Stomach smooth muscle (tissue), 2 donors: ENCODE measurements around the gene ROMO1.
A peak's percentile ranks its signal among the peaks of the same experiment; 100 is the strongest.
"Not testable (repeated sequence)": the region's sequence is repeated elsewhere in the genome, so short reads cannot be mapped to it uniquely, and the experiment has no call there.

Experiments
- H3K27ac ChIP-seq: one replicate; pipeline ENCODE4 v1.7.0; 2013; ENCODE audit warnings: mild to moderate bottlenecking, low read length, inconsistent platforms
- H3K27me3 ChIP-seq, 2 donors: one replicate each; pipeline ENCODE4 v1.7.0; 2013; ENCODE audit warnings: low read length in 2 of 2; ENCODE audit not compliant: insufficient read depth in 2 of 2, control insufficient read depth in 1 of 2
- H3K36me3 ChIP-seq, 2 donors: one replicate each; pipeline ENCODE4 v1.7.0; 2013; ENCODE audit warnings: low read length in 2 of 2; ENCODE audit not compliant: control insufficient read depth in 2 of 2, insufficient read depth in 2 of 2
- H3K4me1 ChIP-seq: one replicate; pipeline ENCODE4 v1.7.0; 2013; ENCODE audit warnings: low read length; ENCODE audit not compliant: control insufficient read depth, insufficient read depth
- H3K4me3 ChIP-seq, 2 donors: one replicate each; pipeline ENCODE4 v1.7.0; 2013; ENCODE audit warnings: low read length in 2 of 2
- H3K9ac ChIP-seq, 2 donors: one replicate each; pipeline ENCODE4 v1.7.0; 2013; ENCODE audit warnings: low read length in 2 of 2, mild to moderate bottlenecking in 1 of 2
- H3K9me3 ChIP-seq, 2 donors: one replicate each; pipeline ENCODE4 v1.7.0; 2013; ENCODE audit warnings: low read length in 2 of 2; ENCODE audit not compliant: control insufficient read depth in 2 of 2
- donor health status: healthy.
- donor health status: Pancreatic carcinoma.

ROMO1 gene

DNA sequence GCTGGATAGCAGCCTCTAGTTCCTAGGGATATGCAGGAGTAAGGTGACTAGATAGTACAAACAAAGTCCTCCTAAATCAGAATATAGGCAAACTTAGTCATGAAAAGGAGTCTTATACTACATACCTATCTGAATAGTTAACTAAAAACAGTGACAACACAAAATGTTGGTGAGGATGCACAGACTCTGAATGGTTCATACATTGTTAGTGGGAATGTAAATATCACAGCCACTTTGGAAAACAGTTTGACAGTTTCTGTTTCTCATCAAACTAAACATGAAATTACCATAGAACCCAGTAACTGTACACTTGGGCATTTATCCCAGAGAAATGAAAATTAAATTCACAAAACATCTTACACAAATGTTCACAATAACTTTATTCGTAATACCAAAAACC is 17.2 kb upstream of the ROMO1 start:
- no peak overlapping the region for H3K4me3 ChIP-seq
- no peaks in the 10 kb centered on the region for H3K9me3 ChIP-seq
- no peak overlapping the region for H3K9ac ChIP-seq
- peak overlapping the region; percentile 50 for H3K27ac ChIP-seq
- no peaks in the 10 kb centered on the region for H3K27me3 ChIP-seq
- peaks cover 4% of the 10 kb centered on the region for H3K4me1 ChIP-seq
- H3K36me3 ChIP-seq, result peaks cover 0 to 3% of the 10 kb centered on the region in 2 donors

DNA sequence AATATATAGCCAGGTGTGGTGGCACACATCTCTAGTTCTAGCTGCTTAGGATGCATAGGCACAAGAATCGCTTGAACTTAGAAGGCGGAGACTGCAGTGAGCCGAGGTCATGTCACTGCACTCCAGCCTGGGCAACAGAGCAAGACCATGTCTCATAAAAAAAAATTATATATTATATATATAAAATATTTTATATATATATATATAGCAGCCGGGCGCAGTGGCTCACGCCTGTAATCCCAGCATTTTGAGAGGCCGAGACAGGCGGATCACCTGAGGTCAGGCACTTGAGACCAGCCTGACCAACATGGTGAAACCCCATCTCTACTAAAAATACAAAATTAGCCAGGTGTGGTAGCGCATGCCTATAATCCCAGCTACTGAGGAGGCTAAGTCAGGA is 13.8 kb upstream of the ROMO1 start:
- not testable (repeated sequence) for H3K9me3 ChIP-seq, H3K9ac ChIP-seq, H3K4me3 ChIP-seq, H3K27ac ChIP-seq, H3K4me1 ChIP-seq, H3K27me3 ChIP-seq
- H3K36me3 ChIP-seq, result peaks cover 5 to 15% of the 10 kb centered on the region in 2 donors

DNA sequence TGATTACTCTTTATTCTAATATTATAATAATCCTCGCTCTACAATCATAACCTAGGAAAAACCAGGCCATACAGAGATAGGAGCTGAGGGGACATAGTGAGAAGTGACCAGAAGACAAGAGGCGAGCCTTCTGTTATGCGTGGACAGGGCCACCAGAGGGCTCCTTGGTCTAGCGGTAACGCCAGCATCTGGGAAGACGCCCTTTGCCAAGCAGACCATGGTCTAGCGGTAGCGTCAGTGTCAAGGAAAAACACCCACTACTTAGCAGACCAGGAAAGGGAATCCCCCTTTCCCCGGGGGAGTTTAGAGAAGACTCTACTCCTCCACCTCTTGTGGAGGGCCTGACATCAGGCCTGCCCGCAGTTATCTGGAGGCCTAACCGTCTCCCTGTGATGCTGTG is 12.3 kb upstream of the ROMO1 start:
- H3K4me3 ChIP-seq, H3K9ac ChIP-seq, H3K27ac ChIP-seq, H3K27me3 ChIP-seq, H3K9me3 ChIP-seq, H3K4me1 ChIP-seq: not testable (repeated sequence)
- H3K36me3 ChIP-seq, result peaks cover 4 to 17% of the 10 kb centered on the region in 2 donors

DNA sequence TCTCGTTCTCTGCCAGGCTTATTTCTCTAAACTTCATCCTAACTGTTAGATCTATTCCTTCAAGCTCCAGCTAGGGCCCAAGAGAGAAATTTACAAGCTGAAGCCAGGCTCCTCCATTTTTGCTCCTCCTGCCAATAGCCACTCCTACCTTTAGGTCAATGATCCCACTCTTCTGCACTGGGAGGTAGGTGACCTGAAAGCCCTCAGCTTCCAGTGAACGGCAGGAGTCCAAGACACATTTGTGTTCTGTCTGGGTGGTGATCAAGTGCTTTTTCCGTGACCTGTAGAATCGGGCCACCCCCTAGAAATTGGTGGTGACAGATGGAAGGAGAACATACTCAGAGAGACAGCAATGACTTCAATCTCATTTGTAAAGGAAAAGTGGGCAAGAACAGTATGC is 8.9 kb upstream of the ROMO1 start:
- H3K9ac ChIP-seq, result no peak overlapping the region
- H3K9me3 ChIP-seq, result no peaks in the 10 kb centered on the region
- peaks cover 7 to 23% of the 10 kb centered on the region in 2 donors for H3K36me3 ChIP-seq
- no peak overlapping the region for H3K27ac ChIP-seq
- no peaks in the 10 kb centered on the region for H3K27me3 ChIP-seq
- no peak overlapping the region for H3K4me3 ChIP-seq
- H3K4me1 ChIP-seq, result no peaks in the 10 kb centered on the region

DNA sequence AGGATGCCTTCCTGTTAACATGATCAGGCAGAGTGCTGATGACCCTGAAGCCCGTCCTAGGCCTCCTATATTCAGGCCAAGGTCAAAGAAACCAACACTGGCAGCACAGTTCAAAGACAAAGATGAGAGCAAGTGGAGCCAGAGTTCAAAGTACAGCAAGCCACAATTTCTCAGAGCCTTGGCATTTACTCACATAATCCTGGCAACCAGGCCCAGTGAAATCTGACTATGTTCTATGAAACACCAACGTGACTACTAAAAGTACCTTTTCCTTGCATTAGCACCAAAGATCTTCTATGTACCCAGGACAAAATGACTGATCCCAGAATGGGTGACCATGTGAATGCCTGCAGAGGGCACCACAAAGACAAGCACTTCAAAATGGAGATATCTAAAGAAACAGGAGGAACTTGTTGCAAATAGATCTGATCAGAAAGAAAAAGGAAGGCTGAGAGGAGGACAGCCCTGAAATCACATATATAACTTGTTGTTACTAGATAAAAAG is 3.9 kb upstream of the ROMO1 start:
- no peaks in the 10 kb centered on the region for H3K27me3 ChIP-seq
- H3K36me3 ChIP-seq, result peaks cover 8 to 15% of the 10 kb centered on the region in 2 donors
- peaks cover 23% of the 10 kb centered on the region for H3K4me1 ChIP-seq
- H3K4me3 ChIP-seq, result no peak overlapping the region
- no peak overlapping the region for H3K27ac ChIP-seq
- no peaks in the 10 kb centered on the region for H3K9me3 ChIP-seq
- no peak overlapping the region for H3K9ac ChIP-seq

DNA sequence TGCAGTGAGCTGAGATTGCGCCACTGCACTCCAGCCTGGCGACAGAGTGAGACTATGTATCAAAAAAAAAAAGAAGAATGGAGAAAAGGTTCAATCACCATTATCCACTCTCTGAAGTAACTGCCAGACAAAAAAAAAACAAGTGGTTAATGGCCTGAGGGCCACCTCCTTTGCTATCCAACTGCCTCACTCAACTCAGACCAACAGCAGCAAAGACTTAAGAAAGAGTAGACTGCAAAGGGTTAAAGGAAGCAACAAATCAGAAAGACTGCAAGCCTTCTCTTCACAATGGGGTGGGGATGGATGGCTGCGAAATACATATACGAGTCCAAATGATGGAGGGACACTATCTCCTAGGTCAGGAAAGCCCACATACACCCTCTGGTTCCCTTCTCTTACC is 3.2 kb upstream of the ROMO1 start:
- Histone ChIP-seq H3K27ac (no peak overlapping the region), H3K4me3 (no peak overlapping the region), H3K27me3 (no peaks in the 10 kb centered on the region), H3K36me3 (peaks cover 6 to 13% of the 10 kb centered on the region in 2 donors), H3K9me3 (no peaks in the 10 kb centered on the region), H3K9ac (no peak overlapping the region), H3K4me1 (peaks cover 23% of the 10 kb centered on the region)

DNA sequence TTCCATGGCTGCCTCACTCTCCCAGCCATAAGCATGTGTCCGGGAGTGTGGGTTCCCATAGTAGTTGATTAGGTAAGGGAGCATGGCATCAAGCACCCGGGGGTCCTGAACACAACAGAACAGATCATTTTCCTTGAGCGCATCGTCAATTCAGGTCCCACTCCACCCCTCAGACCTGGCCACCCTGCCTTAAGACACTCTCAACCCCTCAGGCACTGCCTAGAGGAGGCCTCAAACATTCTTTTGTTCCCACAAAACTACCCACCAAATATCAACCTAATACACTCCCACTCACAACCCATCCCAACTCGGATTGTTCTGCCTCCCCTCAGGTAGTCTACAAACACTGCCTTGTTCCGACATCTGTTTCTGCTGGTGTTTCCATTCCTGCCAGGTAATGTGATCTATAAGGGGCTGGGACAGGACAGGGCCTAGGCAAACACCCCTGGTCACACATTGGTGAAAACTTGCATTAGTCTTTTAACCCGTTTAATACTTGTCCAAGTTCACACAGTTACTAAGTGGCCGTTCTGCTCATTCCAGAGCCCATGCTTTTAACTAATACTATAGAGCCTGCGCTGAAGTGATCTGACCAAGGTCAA is 1.4 kb upstream of the ROMO1 start:
- no peaks in the 10 kb centered on the region for H3K27me3 ChIP-seq
- peaks cover 23% of the 10 kb centered on the region for H3K4me1 ChIP-seq
- H3K9me3 ChIP-seq, result no peaks in the 10 kb centered on the region
- H3K4me3 ChIP-seq, result peak overlapping the region; percentile 70 to 97
- peak overlapping the region; percentile 73 to 96 for H3K9ac ChIP-seq
- peaks cover 13 to 22% of the 10 kb centered on the region in 2 donors for H3K36me3 ChIP-seq
- peak overlapping the region; percentile 89 for H3K27ac ChIP-seq

DNA sequence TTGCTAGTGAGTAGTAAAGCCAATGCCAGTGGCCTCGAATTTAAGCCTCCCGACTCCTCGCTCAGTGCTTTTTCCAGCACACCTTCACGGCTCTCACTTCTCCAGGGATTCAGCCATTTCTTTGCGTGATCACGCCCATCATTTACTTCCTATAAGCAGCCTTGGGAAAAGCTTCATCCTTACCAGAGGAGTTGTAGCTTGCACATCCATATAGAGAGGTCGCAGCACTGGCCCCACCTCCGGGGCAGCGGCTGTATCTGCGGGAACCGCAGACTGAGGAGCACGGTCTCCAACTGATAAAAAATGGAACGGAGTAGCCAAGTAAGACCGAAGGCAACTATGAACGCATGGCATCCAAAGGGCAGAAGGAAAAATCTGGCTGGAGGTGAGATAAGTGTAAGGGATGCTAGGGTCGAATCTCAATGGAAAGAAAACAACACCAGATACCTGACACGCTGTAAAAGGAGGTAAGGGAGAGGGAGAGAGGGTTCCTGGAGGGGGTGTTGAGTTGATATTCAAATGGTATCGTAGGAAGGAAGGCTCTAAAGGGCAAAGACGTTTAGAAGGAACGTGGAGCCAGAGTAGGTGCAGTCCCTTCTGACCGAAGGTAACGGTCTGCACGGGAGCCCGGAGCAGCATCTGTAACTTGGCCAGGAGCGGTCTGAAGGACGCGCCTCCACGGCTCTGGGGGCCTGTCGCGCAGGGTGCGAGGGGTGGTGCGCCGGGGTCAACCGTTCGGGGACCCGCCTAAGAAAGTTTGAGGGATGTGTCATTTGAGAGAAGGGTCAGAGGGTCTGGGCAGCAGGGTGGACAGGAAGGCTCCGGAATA is 693 bp upstream of the ROMO1 start:
- Histone ChIP-seq H3K27me3 (no peaks in the 10 kb centered on the region), H3K4me1 (peaks cover 23% of the 10 kb centered on the region), H3K4me3 (peak overlapping the region; percentile 70 to 97), H3K36me3 (peaks cover 14 to 22% of the 10 kb centered on the region in 2 donors), H3K9me3 (no peaks in the 10 kb centered on the region), H3K9ac (peak overlapping the region; percentile 73 to 96), H3K27ac (peak overlapping the region; percentile 89)

DNA sequence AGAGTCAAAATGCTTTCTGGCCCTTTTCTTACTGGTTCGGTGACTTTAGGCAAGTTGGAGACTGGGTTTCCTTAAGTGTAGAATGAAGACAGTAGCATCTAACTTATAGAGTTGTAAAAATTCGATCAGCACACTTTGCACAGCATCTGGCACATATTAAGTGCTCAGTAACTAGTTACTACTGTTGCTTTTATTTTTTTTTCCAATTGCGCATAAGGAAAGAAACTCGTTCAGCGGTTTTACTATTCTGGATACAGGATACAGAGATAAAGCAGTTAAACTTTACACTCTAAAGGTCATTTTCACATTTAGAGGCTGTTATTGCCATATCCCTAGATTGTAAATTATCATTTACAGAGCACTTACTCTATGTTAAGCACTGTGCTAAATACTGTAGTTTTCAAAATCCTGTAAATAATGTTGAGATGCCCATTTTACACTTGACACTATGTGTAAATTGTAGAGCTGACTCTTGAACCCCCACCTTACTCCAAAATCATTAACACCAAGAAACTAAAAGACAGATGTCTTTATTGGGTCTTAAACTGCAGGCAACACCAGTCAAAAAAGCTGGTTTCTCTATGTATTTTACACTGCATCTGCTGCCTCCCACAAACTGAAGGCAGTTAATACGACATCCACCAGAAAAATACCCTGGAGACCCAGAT is 886 bp downstream of the ROMO1 start:
- Histone ChIP-seq H3K27ac (peak overlapping the region; percentile 89), H3K9me3 (no peaks in the 10 kb centered on the region), H3K9ac (peak overlapping the region; percentile 73 to 96), H3K4me3 (peak overlapping the region; percentile 70 to 97), H3K36me3 (peaks cover 25 to 26% of the 10 kb centered on the region in 2 donors), H3K4me1 (peaks cover 23% of the 10 kb centered on the region), H3K27me3 (no peaks in the 10 kb centered on the region)

DNA sequence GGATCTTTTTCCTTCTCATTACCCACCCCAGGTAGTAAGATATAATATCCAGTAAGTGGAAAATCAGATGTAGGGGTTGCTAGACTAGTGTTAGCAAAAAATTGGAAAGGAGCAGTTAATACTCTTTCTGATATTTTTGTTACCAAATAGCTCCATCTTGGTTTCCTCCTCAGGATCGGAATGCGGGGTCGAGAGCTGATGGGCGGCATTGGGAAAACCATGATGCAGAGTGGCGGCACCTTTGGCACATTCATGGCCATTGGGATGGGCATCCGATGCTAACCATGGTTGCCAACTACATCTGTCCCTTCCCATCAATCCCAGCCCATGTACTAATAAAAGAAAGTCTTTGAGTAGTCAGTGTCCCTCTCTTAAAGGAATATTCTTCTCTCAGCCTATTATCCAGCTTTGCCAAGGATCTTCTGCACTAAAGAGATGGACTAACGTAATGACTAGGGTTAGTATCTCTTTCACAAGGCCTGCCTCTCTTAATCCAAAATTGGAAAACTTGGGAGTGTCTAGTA is 1.5 kb downstream of the ROMO1 start:
- H3K9me3 ChIP-seq, result no peaks in the 10 kb centered on the region
- H3K27me3 ChIP-seq, result no peaks in the 10 kb centered on the region
- no peak overlapping the region for H3K4me3 ChIP-seq
- H3K9ac ChIP-seq, result no peak overlapping the region
- H3K4me1 ChIP-seq, result peaks cover 23% of the 10 kb centered on the region
- H3K27ac ChIP-seq, result no peak overlapping the region
- peaks cover 19 to 30% of the 10 kb centered on the region in 2 donors for H3K36me3 ChIP-seq
